BJ (cell line): ENCODE data around the gene PPP1R13B. TPM values are rescaled to one million over a fixed set of nuclear protein-coding genes. Genes with fewer than 3 reads are reported as not detected.

ENCODE experiments used
- CTCF ChIA-PET: fragments of 350-600 bp; formaldehyde crosslinking; extraction: SDS; loops from one replicate; lab custom pipeline; 2021; ENCODE audit warnings: antibody characterized with exemption, inconsistent platforms; lab: Yijun Ruan, JAX
- POLR2A ChIA-PET: fragments of 300-600 bp; sonication (Branson Sonifier 250); formaldehyde crosslinking; extraction: SDS; loops from one replicate; lab custom pipeline; 2021; ENCODE audit warnings: antibody characterized with exemption; lab: Charles Lee
- DNase-seq: peaks from one replicate; pipeline ENCODE4 v3.0.0-alpha.2; 2011; ENCODE audit warnings: low read depth
- H3K27me3 ChIP-seq: 2 replicates; pipeline ENCODE4 v1.6.0; 2011; ENCODE audit warnings: low read length; ENCODE audit not compliant: control insufficient read depth, insufficient read depth
- H3K36me3 ChIP-seq: 2 replicates; pipeline ENCODE4 v1.5.1; 2011; ENCODE audit warnings: low read length; ENCODE audit not compliant: control insufficient read depth, insufficient read depth
- H3K4me3 ChIP-seq: 2 replicates; pipeline ENCODE4 v1.5.1; 2011; ENCODE audit warnings: low read depth, mild to moderate bottlenecking, control low read depth, low read length
- CTCF ChIP-seq: IDR thresholded peaks from 2 replicates; pipeline ENCODE4 v1.5.1; 2011; ENCODE audit warnings: low read depth, mild to moderate bottlenecking, control low read depth, inconsistent platforms, low read length, moderate library complexity; ENCODE audit not compliant: insufficient read depth
- polyA plus RNA-seq: library from polyadenylated mRNA; depleted of rRNA; stranded (reverse); fragments of >200 nt; gene quantifications from 2 replicates; pipeline ENCODE4 v1.2.3, GENCODE V29; 2011; rRNA removed
- small RNA-seq: library from RNA; depleted of rRNA; stranded (forward); fragments of <200 nt; gene quantifications from one replicate; pipeline ENCODE3, GENCODE V24; 2012; ENCODE audit warnings: low replicate concordance, low read depth; ENCODE audit not compliant: insufficient read length

PPP1R13B gene
- polyA plus RNA-seq, 1 experiment = 3.3 TPM

GRCh38 chr14:103685276-103686211 is 161.8 kb downstream of the PPP1R13B start:
- DNase-seq = no peak
- POLR2A ChIA-PET = no interaction called here
- Histone ChIP-seq H3K27me3 (no peaks in the 10 kb centered on the region), H3K36me3 (peaks cover 35% of the 10 kb centered on the region), H3K4me3 (no peak overlapping the region)
- CTCF ChIA-PET = no interaction called here
- no peak for TF ChIP-seq CTCF

DNA sequence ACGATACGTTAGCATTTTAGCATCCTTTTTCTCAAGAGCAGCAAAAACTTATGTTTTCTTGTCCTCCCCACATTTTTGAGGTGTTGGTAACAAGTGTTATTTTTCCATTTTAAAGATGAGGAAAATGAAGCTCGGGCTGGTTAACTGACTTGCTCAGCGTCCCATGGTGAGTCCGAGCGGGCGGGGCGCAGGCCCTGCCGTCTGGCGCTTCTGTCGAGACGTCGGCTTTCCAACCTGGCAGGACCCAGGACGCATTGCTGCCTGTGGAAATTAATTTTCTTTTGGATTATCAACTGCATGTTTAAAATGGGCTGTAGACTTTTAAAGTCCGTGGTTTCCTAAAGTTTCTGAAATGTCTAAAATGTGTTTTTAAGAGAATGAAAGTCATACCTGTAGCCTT is 162.5 kb downstream of the PPP1R13B start:
- Histone ChIP-seq H3K4me3 (no peak overlapping the region), H3K36me3 (peaks cover 37% of the 10 kb centered on the region), H3K27me3 (no peaks in the 10 kb centered on the region)
- CTCF ChIA-PET = no interaction called here
- DNase-seq = no peak
- POLR2A ChIA-PET = no interaction called here
- TF ChIP-seq CTCF = no peak

GRCh38 chr14:103684471-103684870 is 162.9 kb downstream of the PPP1R13B start:
- DNase-seq = no peak
- Histone ChIP-seq H3K4me3 (no peak overlapping the region), H3K36me3 (peaks cover 40% of the 10 kb centered on the region), H3K27me3 (no peaks in the 10 kb centered on the region)
- no peak for TF ChIP-seq CTCF
- CTCF ChIA-PET = no interaction called here
- POLR2A ChIA-PET = no interaction called here

Small RNA genes within 50 kb of the gene (small RNA-seq; reads per million reads assigned to genes)
- gene RF00019 (not detected), gene RF00280 (not detected)

Other genes with a start within 250 kb of the PPP1R13B start
- 112 and 123 TPM in 2 replicates for gene KLC1, start 218.4 kb downstream of the PPP1R13B start, polyA plus RNA-seq
- gene XRCC3, start 132.1 kb downstream of the PPP1R13B start, polyA plus RNA-seq = 4.2 and 5.6 TPM in 2 replicates
- gene ZFYVE21, start 131.8 kb downstream of the PPP1R13B start, polyA plus RNA-seq = 77.6 and 84.0 TPM in 2 replicates
- gene TDRD9, start 80.9 kb upstream of the PPP1R13B start, polyA plus RNA-seq = 1.3 and 2.2 TPM in 2 replicates
- gene RD3L, start 95.0 kb upstream of the PPP1R13B start, polyA plus RNA-seq = not detected in 2 replicates
- 0.07 and 0.12 TPM in 2 replicates for gene ASPG, start 238.1 kb upstream of the PPP1R13B start, polyA plus RNA-seq